ENCODE results near the gene CACNA1E. TPM values are rescaled to one million over a fixed set of nuclear protein-coding genes. Genes with fewer than 3 reads are reported as not detected.

Gene CACNA1E
- total and polyA plus RNA-seq, 2 of the 4 experiments (the other 2 are of a cell fraction) = not detected

DNA sequence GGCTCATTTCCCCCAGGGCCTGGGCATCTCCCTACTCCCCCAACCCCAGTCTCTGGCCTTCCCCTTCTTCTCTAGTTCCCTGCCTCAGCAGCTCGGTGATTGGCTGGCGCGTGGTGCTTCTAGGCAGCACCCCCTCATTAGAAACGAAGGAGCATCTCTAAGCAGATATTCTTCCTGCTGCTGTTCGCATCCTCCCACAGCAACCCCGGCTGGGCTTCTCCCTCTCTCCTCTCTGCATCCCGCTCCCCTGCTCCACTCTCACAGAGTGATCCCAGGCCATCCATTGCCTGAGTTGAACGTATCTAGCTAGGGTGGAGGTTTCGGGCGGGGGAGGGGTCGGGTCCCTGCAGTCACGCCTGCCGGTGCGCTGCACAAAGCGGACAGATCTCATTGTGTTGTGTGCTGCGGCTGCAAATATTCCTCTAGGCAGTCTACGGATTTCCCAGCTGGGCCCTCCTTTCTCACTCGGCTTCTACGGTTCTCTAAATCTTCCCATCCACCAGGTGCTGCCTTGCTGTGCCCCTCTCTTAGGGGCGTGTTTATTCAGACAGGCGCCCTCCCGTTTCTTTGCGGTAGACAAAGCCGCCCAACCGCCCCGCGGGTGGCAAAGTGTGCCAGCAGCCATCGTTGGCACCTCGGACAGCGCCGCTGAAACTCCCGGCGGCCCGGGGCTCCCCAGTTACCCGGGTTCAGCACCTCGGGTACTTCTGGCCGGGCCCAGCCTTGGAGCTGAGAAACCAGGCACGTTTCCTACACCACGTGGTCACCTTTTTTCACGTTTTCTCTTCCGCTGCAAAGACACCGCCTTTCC, 2.2 kb downstream of the CACNA1E start:
- H4K8ac ChIP-seq (ENCODE audit: low read depth in 2 of 2, low read length in 2 of 2) = no peak overlapping the region
- H4K5ac ChIP-seq (ENCODE audit: low read depth, low read length) = no peak overlapping the region
- no peaks in the 10 kb centered on the region for H3K79me1 ChIP-seq (ENCODE audit: low read depth in 1 of 2, low read length in 2 of 2)
- H3K4me1 ChIP-seq (ENCODE audit: control insufficient read depth, insufficient read depth, low read length) = no peaks in the 10 kb centered on the region
- peaks cover 46% of the 10 kb centered on the region for H3K27me3 ChIP-seq (ENCODE audit: control insufficient read depth, insufficient read depth, low read length)
- H2AFZ ChIP-seq (replicated peaks; ENCODE audit: low read length, poor library complexity) = no peak overlapping the region
- H3K4me2 ChIP-seq (ENCODE audit: low read depth, low read length) = no peak overlapping the region
- H2AK9ac ChIP-seq (replicated peaks; ENCODE audit: low read depth, low read length, poor library complexity) = no peak overlapping the region
- no peak overlapping the region for H3K56ac ChIP-seq (ENCODE audit: extremely low read depth, insufficient read depth, low read length)
- no peak overlapping the region for H2BK120ac ChIP-seq (ENCODE audit: low read depth, low read length)
- H3K18ac ChIP-seq (ENCODE audit: low read depth, low read length) = no peak overlapping the region
- H2BK5ac ChIP-seq (ENCODE audit: low read depth, low read length, poor library complexity, severe bottlenecking) = no peak overlapping the region
- no peak overlapping the region for H3K9ac ChIP-seq (ENCODE audit: low read depth, low read length)
- no TSS peak for BruUV-seq (replicated peaks)
- ChIA-PET CTCF (no interaction called here), POLR2A (ENCODE audit: unreplicated experiment) (no interaction called here)
- ATAC-seq (ENCODE audit: low read depth) (no peak), DNase-seq (no peak)
- dilution Hi-C loops (cut with HindIII; ENCODE audit: low sequenced_read_pairs, unreplicated experiment) = no loop called here
- no peak overlapping the region for H4K91ac ChIP-seq (ENCODE audit: insufficient read depth, low read depth, low read length)
- H3K36me3 ChIP-seq (ENCODE audit: control insufficient read depth, insufficient read depth, low read length) = no peaks in the 10 kb centered on the region
- H3K4ac ChIP-seq (ENCODE audit: low read depth, low read length) = no peak overlapping the region
- H3K23ac ChIP-seq (ENCODE audit: low read depth, low read length) = no peak overlapping the region
- 5% methylated on average over 14 of the region's 42 CpGs; no CpG with 5 or more reads in 1 of the 2 experiments for WGBS, 2 experiments (ENCODE audit: extremely low coverage in 2 of 2, insufficient read length in 1 of 2)
- H2BK15ac ChIP-seq (ENCODE audit: low read depth, low read length) = no peak overlapping the region
- TF ChIP-seq, protein P1, sequence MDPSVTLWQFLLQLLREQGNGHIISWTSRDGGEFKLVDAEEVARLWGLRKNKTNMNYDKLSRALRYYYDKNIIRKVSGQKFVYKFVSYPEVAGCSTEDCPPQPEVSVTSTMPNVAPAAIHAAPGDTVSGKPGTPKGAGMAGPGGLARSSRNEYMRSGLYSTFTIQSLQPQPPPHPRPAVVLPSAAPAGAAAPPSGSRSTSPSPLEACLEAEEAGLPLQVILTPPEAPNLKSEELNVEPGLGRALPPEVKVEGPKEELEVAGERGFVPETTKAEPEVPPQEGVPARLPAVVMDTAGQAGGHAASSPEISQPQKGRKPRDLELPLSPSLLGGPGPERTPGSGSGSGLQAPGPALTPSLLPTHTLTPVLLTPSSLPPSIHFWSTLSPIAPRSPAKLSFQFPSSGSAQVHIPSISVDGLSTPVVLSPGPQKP (IDR thresholded peaks at IDR 0.05; ENCODE audit: borderline replicate concordance, low read depth, low read length) = no peak
- no peak overlapping the region for H2AK5ac ChIP-seq (ENCODE audit: low read depth, low read length)
- no peak overlapping the region for H3K14ac ChIP-seq (replicated peaks; ENCODE audit: low read depth, low read length)
- no peak overlapping the region for H3K4me3 ChIP-seq (ENCODE audit: insufficient read depth, low read depth, low read length)
- H4K20me1 ChIP-seq (ENCODE audit: insufficient read depth, low read length) = no peaks in the 10 kb centered on the region
- H3K9me1 ChIP-seq (ENCODE audit: insufficient read depth, low read length) = no peaks in the 10 kb centered on the region
- in situ Hi-C loops (cut with MboI; ENCODE audit: low sequenced_read_pairs) = no loop called here
- H3K27ac ChIP-seq (ENCODE audit: insufficient read depth, low read length) = no peak overlapping the region
- no peaks in the 10 kb centered on the region for H3K9me3 ChIP-seq (ENCODE audit: control insufficient read depth, insufficient read depth, low read length)
- H2BK20ac ChIP-seq (ENCODE audit: low read depth, low read length) = no peak overlapping the region
- intact Hi-C loops (cut with micrococcal nuclease) = no loop called here

Measured in IMR-90 (cell line).